Measurements from ENCODE around the gene PSEN2.

Gene PSEN2

GRCh38 chr1:226903819-226904716, 33.7 kb downstream of the PSEN2 start:
- no peaks in the 10 kb centered on the region for H3K27me3 ChIP-seq (replicated peaks; ENCODE audit: control insufficient read depth, insufficient read depth, low read length)
- H3K4me3 ChIP-seq (replicated peaks; ENCODE audit: low read depth, low read length) = no peak overlapping the region
- no peaks in the 10 kb centered on the region; the same call in 1 of the 2 replicates for H3K36me3 ChIP-seq (ENCODE audit: control insufficient read depth, insufficient read depth, low read length)
- TF ChIP-seq CTCF (IDR thresholded peaks at IDR 0.05; ENCODE audit: insufficient read depth, low read length, poor library complexity, severe bottlenecking) = no peak
- no peak for DNase-seq (ENCODE audit: extremely low read depth, insufficient read length)

- Histone ChIP-seq H3K36me3 (ENCODE audit: control insufficient read depth, insufficient read depth, low read length) (no peaks in the 10 kb centered on the region; the same call in 1 of the 2 replicates), H3K4me3 (replicated peaks; ENCODE audit: low read depth, low read length) (no peak overlapping the region), H3K27me3 (replicated peaks; ENCODE audit: control insufficient read depth, insufficient read depth, low read length) (no peaks in the 10 kb centered on the region)
- DNase-seq (ENCODE audit: extremely low read depth, insufficient read length) = no peak
- TF ChIP-seq CTCF (IDR thresholded peaks at IDR 0.05; ENCODE audit: insufficient read depth, low read length, poor library complexity, severe bottlenecking) = no peak
Measured at GRCh38 chr1:226904772-226905171, 34.4 kb downstream of the PSEN2 start.

GRCh38 chr1:226908419-226908818, 38.0 kb downstream of the PSEN2 start:
- H3K36me3 ChIP-seq (ENCODE audit: control insufficient read depth, insufficient read depth, low read length) = no peaks in the 10 kb centered on the region
- no peak for DNase-seq (ENCODE audit: extremely low read depth, insufficient read length)

GRCh38 chr1:226908913-226909312, 38.5 kb downstream of the PSEN2 start:
- no peaks in the 10 kb centered on the region for H3K36me3 ChIP-seq (ENCODE audit: control insufficient read depth, insufficient read depth, low read length)
- no peak overlapping the region for H3K4me3 ChIP-seq (replicated peaks; ENCODE audit: low read depth, low read length)
- TF ChIP-seq CTCF (IDR thresholded peaks at IDR 0.05; ENCODE audit: insufficient read depth, low read length, poor library complexity, severe bottlenecking) = no peak
- no peak for DNase-seq (ENCODE audit: extremely low read depth, insufficient read length)
- H3K27me3 ChIP-seq (replicated peaks; ENCODE audit: control insufficient read depth, insufficient read depth, low read length) = no peaks in the 10 kb centered on the region

More at GRCh38 chr1:226908419-226908818, 38.0 kb downstream of the PSEN2 start:
- Histone ChIP-seq H3K27me3 (replicated peaks; ENCODE audit: control insufficient read depth, insufficient read depth, low read length) (no peaks in the 10 kb centered on the region), H3K4me3 (replicated peaks; ENCODE audit: low read depth, low read length) (no peak overlapping the region)
- TF ChIP-seq CTCF (IDR thresholded peaks at IDR 0.05; ENCODE audit: insufficient read depth, low read length, poor library complexity, severe bottlenecking) = no peak

GRCh38 chr1:226912587-226913176, 42.3 kb downstream of the PSEN2 start:
- DNase-seq (ENCODE audit: extremely low read depth, insufficient read length) = peak; percentile 48
- no peak overlapping the region for H3K4me3 ChIP-seq (replicated peaks; ENCODE audit: low read depth, low read length)
- H3K36me3 ChIP-seq (ENCODE audit: control insufficient read depth, insufficient read depth, low read length) = no peaks in the 10 kb centered on the region
- no peaks in the 10 kb centered on the region for H3K27me3 ChIP-seq (replicated peaks; ENCODE audit: control insufficient read depth, insufficient read depth, low read length)
- TF ChIP-seq CTCF (IDR thresholded peaks at IDR 0.05; ENCODE audit: insufficient read depth, low read length, poor library complexity, severe bottlenecking) = peak; percentile 92
